ENCODE results near the gene RHEB. TPM values are rescaled to one million over a fixed set of nuclear protein-coding genes. Genes with fewer than 3 reads are reported as not detected.

Gene RHEB
- total RNA-seq, 1 donor from 2014 or later, result 143 TPM

GRCh38 chr7:151436446-151437158 is 83.1 kb downstream of the RHEB start:
- Histone ChIP-seq H3K79me2 (ENCODE audit: insufficient read depth, low read length) (no peaks in the 10 kb centered on the region), H3K9ac (ENCODE audit: low read length) (no peak overlapping the region), H3K4me1 (ENCODE audit: insufficient read depth, low read length) (peaks cover 11% of the 10 kb centered on the region), H2AFZ (ENCODE audit: low read depth, low read length) (no peak overlapping the region), H3K9me3 (ENCODE audit: insufficient read depth, low read depth, low read length) (no peaks in the 10 kb centered on the region), H4K20me1 (ENCODE audit: insufficient read depth, low read length) (no peaks in the 10 kb centered on the region), H3K27ac (ENCODE audit: low read depth, low read length) (no peak overlapping the region), H3K4me3 (ENCODE audit: insufficient read depth, low read depth, low read length) (no peak overlapping the region), H3K4me2 (ENCODE audit: low read length) (no peak overlapping the region), H3K27me3 (ENCODE audit: insufficient read depth, low read length) (peaks cover 8% of the 10 kb centered on the region), H3K36me3 (ENCODE audit: insufficient read depth, low read length) (no peaks in the 10 kb centered on the region)
- H3K36me3 Mint-ChIP-seq (ENCODE audit: low read depth, unreplicated experiment), result peaks cover 2% of the 10 kb centered on the region
- H3K27ac Mint-ChIP-seq (ENCODE audit: unreplicated experiment), result no peak overlapping the region
- no peak for FAIRE-seq
- DNase-seq (ENCODE audit: low read depth), result no peak
- H3K27me3 Mint-ChIP-seq (ENCODE audit: low read depth, unreplicated experiment), result peaks cover 45% of the 10 kb centered on the region
- TF ChIP-seq CTCF (IDR thresholded peaks at IDR 0.05; ENCODE audit: insufficient read depth, low read depth, low read length), result no peak
- no peak for TF ChIP-seq EZH2 (IDR thresholded peaks at IDR 0.05; ENCODE audit: insufficient read depth, low read length)
- peaks cover 9% of the 10 kb centered on the region for H3K4me1 Mint-ChIP-seq (ENCODE audit: low read depth, unreplicated experiment)
- H3K4me3 Mint-ChIP-seq (ENCODE audit: unreplicated experiment), result no peak overlapping the region
- peaks cover 3% of the 10 kb centered on the region for H3K9me3 Mint-ChIP-seq (ENCODE audit: unreplicated experiment)

- H3K4me1 Mint-ChIP-seq (ENCODE audit: low read depth, unreplicated experiment), result peaks cover 8% of the 10 kb centered on the region
- H3K27ac Mint-ChIP-seq (ENCODE audit: unreplicated experiment), result no peak overlapping the region
- FAIRE-seq, result no peak
Observed at GRCh38 chr7:151435971-151436370, 83.7 kb downstream of the RHEB start.

More at GRCh38 chr7:151435971-151436370, 83.7 kb downstream of the RHEB start:
- Histone ChIP-seq H3K27me3 (ENCODE audit: insufficient read depth, low read length) (peaks cover 8% of the 10 kb centered on the region), H3K9me3 (ENCODE audit: insufficient read depth, low read depth, low read length) (no peaks in the 10 kb centered on the region), H3K36me3 (ENCODE audit: insufficient read depth, low read length) (no peaks in the 10 kb centered on the region), H3K4me2 (ENCODE audit: low read length) (no peak overlapping the region), H3K27ac (ENCODE audit: low read depth, low read length) (no peak overlapping the region), H4K20me1 (ENCODE audit: insufficient read depth, low read length) (no peaks in the 10 kb centered on the region), H3K4me3 (ENCODE audit: insufficient read depth, low read depth, low read length) (no peak overlapping the region), H3K9ac (ENCODE audit: low read length) (no peak overlapping the region), H3K79me2 (ENCODE audit: insufficient read depth, low read length) (no peaks in the 10 kb centered on the region), H3K4me1 (ENCODE audit: insufficient read depth, low read length) (peaks cover 11% of the 10 kb centered on the region), H2AFZ (ENCODE audit: low read depth, low read length) (no peak overlapping the region)
- Mint-ChIP-seq H3K36me3 (ENCODE audit: low read depth, unreplicated experiment) (peaks cover 2% of the 10 kb centered on the region), H3K4me3 (ENCODE audit: unreplicated experiment) (no peak overlapping the region), H3K27me3 (ENCODE audit: low read depth, unreplicated experiment) (peaks cover 48% of the 10 kb centered on the region), H3K9me3 (ENCODE audit: unreplicated experiment) (peaks cover 3% of the 10 kb centered on the region)
- no peak for TF ChIP-seq CTCF (IDR thresholded peaks at IDR 0.05; ENCODE audit: insufficient read depth, low read depth, low read length)
- no peak for TF ChIP-seq EZH2 (IDR thresholded peaks at IDR 0.05; ENCODE audit: insufficient read depth, low read length)
- no peak for DNase-seq (ENCODE audit: low read depth)

All from astrocyte (in vitro differentiated cells and primary cell).